ENCODE results near the gene CLK3. TPM values are rescaled to one million over a fixed set of nuclear protein-coding genes. Genes with fewer than 3 reads are reported as not detected.

Gene CLK3
- total and polyA plus RNA-seq, 10 of the 15 experiments (the other 5 are each of a cell fraction or from before 2014, with no cell fraction given): 3.3 to 169 (median 66.2) TPM

DNA sequence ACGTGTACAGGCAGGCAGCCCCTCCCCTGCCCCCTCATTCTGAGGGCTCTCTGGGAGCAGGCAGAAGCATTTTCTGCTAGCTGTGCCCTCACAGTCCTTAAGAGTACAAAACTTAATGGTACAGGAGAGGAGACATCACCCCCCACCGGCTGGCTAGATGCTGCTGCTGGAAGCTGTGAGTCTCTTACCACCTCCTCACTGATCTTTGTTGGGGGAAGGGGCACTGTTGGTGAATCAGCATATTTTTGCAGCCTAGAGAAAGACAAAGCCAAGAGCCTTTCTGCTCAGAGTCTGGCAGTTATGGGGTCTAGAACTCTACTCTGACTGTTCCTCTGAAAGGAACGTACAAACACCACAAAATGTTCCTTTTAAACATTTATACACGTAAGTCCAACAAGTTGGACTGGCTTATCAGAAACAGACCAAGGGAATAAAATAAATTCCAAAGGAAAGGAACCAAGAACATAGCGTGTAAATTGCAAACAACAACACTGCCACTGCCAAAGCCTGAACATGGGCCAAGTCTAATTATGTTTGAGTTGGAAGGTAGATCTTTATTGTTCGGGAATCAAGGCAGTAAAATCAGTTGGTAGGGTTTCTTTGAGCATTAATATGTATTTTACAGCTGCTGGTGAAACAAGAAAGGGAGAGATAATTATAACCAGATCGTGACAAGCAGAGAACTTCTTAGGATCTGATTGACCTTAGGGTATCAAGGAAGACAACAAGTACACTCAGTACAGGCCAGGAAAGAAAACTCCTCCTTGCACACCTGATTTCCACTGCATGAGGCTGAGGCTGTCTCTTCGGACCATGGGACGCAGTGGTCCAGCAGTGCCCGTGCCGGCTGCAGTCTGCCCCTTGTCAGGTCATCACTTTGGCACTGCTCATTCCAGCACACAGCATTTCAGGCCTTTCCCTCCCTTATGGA lies 27.4 kb downstream of the CLK3 start:
- ChIA-PET RAD21 (ENCODE audit: unreplicated experiment) (no interaction called here), POLR2A (interaction anchor here (0.6 kb wide), 1 partner anchor 9 kb away, joined by 3 read pairs; no protein-coding TSS in a partner anchor), SMC1A (ENCODE audit: uncharacterized antibody, unreplicated experiment) (interaction anchor here (2.0 kb wide), 1 partner anchor 11 kb away, joined by 6 read pairs; no protein-coding TSS in a partner anchor), CTCF (interaction anchor here (4.8 to 18.9 kb wide), 2 partner anchors 10 to 125 kb away, joined by 28 to 380 read pairs; no protein-coding TSS in a partner anchor)
- Histone ChIP-seq H3K4me1 (ENCODE audit: control insufficient read depth, insufficient read depth, low read length) (no peaks in the 10 kb centered on the region), H3K9me3 (replicated peaks; ENCODE audit: control insufficient read depth, insufficient read depth, low read length) (no peaks in the 10 kb centered on the region), H3K4me3 (no peak overlapping the region), H4K20me1 (ENCODE audit: control insufficient read depth, insufficient read depth) (no peaks in the 10 kb centered on the region; the same call in 1 of the 2 replicates), H2AFZ (ENCODE audit: control insufficient read depth, low read depth, low read length) (no peak overlapping the region), H3K4me2 (ENCODE audit: control insufficient read depth, insufficient read depth) (no peak overlapping the region), H3K27me3 (replicated peaks in 1 of 2; ENCODE audit: control insufficient read depth in 2 of 2, insufficient read depth in 2 of 2, low read length in 1 of 2) (no peaks in the 10 kb centered on the region), H3K9ac (ENCODE audit: control insufficient read depth, insufficient read depth, low read length) (no peak overlapping the region), H3K27ac (ENCODE audit: control insufficient read depth, insufficient read depth) (no peak overlapping the region), H3K36me3 (ENCODE audit: control insufficient read depth in 2 of 2, insufficient read depth in 2 of 2, low read length in 1 of 2) (peaks cover 4 to 24% of the 10 kb centered on the region in 2 experiments), H3K79me2 (ENCODE audit: control insufficient read depth, insufficient read depth, low read length) (no peaks in the 10 kb centered on the region)
- no peak for DNase-seq (ENCODE audit: low read depth, low spot score)
- no peak for ATAC-seq
- WGBS (ENCODE audit: insufficient coverage, insufficient replicate concordance, low lambda C conversion rate, missing lambda C conversion rate): 94% methylated on average over 11 of the region's 11 CpGs
- no TSS peak for BruUV-seq (replicated peaks)
- intact Hi-C loops (cut with micrococcal nuclease; ENCODE audit: unreplicated experiment) (no loop called here), in situ Hi-C loops (cut with MboI) (no loop called here)
- no peak for FAIRE-seq
- TF ChIP-seq, protein P1, sequence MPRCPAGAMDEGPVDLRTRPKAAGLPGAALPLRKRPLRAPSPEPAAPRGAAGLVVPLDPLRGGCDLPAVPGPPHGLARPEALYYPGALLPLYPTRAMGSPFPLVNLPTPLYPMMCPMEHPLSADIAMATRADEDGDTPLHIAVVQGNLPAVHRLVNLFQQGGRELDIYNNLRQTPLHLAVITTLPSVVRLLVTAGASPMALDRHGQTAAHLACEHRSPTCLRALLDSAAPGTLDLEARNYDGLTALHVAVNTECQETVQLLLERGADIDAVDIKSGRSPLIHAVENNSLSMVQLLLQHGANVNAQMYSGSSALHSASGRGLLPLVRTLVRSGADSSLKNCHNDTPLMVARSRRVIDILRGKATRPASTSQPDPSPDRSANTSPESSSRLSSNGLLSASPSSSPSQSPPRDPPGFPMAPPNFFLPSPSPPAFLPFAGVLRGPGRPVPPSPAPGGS (IDR thresholded peaks at IDR 0.05; ENCODE audit: borderline replicate concordance, insufficient read depth, low read depth, low read length, poor library complexity, severe bottlenecking): no peak
- TF ChIP-seq PAX8 (IDR thresholded peaks at IDR 0.05) (no peak), BCL11A (IDR thresholded peaks at IDR 0.05; ENCODE audit: low read depth, low read length) (no peak), EZH2 (IDR thresholded peaks at IDR 0.05; ENCODE audit: borderline replicate concordance, control insufficient read depth, low read depth, low read length) (no peak), ATF2 (IDR thresholded peaks at IDR 0.05; ENCODE audit: low read length) (no peak), CBX5 (IDR thresholded peaks at IDR 0.05; ENCODE audit: low read depth) (no peak), TAF1 (IDR thresholded peaks at IDR 0.05; ENCODE audit: borderline replicate concordance, low read depth, low read length) (no peak), TCF3 (IDR thresholded peaks at IDR 0.05; ENCODE audit: borderline replicate concordance, insufficient read depth, low read depth, low read length) (no peak), SMAD5 (IDR thresholded peaks at IDR 0.05; ENCODE audit: low read depth) (no peak), NFYA (IDR thresholded peaks at IDR 0.05; ENCODE audit: borderline replicate concordance, low read depth, low read length) (no peak), FOS (IDR thresholded peaks at IDR 0.05; ENCODE audit: borderline replicate concordance, extremely low read depth, insufficient read length) (no peak), SMAD1 (IDR thresholded peaks at IDR 0.05; ENCODE audit: low read depth, partially characterized antibody) (no peak), USF2 (IDR thresholded peaks at IDR 0.05; ENCODE audit: borderline replicate concordance, low read depth, low read length) (no peak), ETV6 (conservative IDR thresholded peaks at IDR 0.05 in 1 of 2, IDR thresholded peaks at IDR 0.05 in 1 of 2; ENCODE audit: borderline replicate concordance in 1 of 2, low read depth in 1 of 2) (no peak), E2F4 (IDR thresholded peaks at IDR 0.05; ENCODE audit: low read depth, low read length) (no peak), SP1 (IDR thresholded peaks at IDR 0.05; ENCODE audit: low read depth, low read length) (no peak), KLF5 (IDR thresholded peaks at IDR 0.05; ENCODE audit: partially characterized antibody) (no peak)
